HFFc6 (cell line): Measurements from ENCODE around the gene ANO4. TPM values are rescaled to one million over a fixed set of nuclear protein-coding genes. Genes with fewer than 3 reads are reported as not detected.

Experiments used
- DNase-seq: peaks from one replicate; pipeline ENCODE4 v3.0.0-alpha.2; 2018
- H3K27ac Mint-ChIP-seq: 2 replicates; pipeline ENCODE4 v1.8.0; 2020; ENCODE audit warnings: mild to moderate bottlenecking, mixed read lengths
- H3K27me3 Mint-ChIP-seq: 2 replicates; pipeline ENCODE4 v1.8.0; 2021; ENCODE audit warnings: mild to moderate bottlenecking, moderate library complexity, mixed read lengths; ENCODE audit not compliant: insufficient read depth
- H3K36me3 Mint-ChIP-seq: 2 replicates; pipeline ENCODE4 v1.8.0; 2021; ENCODE audit warnings: low read depth, mixed read lengths
- H3K4me1 Mint-ChIP-seq: 2 replicates; pipeline ENCODE4 v1.8.0; 2020; ENCODE audit warnings: low read depth, mixed read lengths
- H3K4me3 Mint-ChIP-seq: 2 replicates; pipeline ENCODE4 v1.8.0; 2020; ENCODE audit warnings: mild to moderate bottlenecking, moderate library complexity, mixed read lengths
- H3K9me3 Mint-ChIP-seq: 2 replicates; pipeline ENCODE4 v1.8.0; 2020; ENCODE audit warnings: mild to moderate bottlenecking, mixed read lengths
- total RNA-seq, 6 experiments: library from RNA; stranded (reverse); fragmentation: NEBNext Ultra II Directional; extraction: Animal tissue kit (Norgen Biotek cat#: 25700); gene quantifications; 2 replicates in 1 of 6; 3 replicates in 5 of 6; pipeline ENCODE4 v1.2.3, GENCODE V29; 2021
- TF ChIP-seq, protein P1 (sequence below): fragments of 200-600 bp; sonication (generic); IDR thresholded peaks from 2 replicates; pipeline ENCODE4 v1.5.0; 2021; ENCODE audit warnings: antibody characterized with exemption, mild to moderate bottlenecking

Gene ANO4
- total RNA-seq, 6 experiments from 2014 or later = not detected

GRCh38 chr12:100974747-100975146 lies 180.2 kb downstream of the ANO4 start:
- Mint-ChIP-seq H3K4me3 (no peak overlapping the region), H3K36me3 (no peaks in the 10 kb centered on the region; the same call in 1 of the 2 replicates), H3K27ac (no peak overlapping the region), H3K9me3 (peaks cover 25% of the 10 kb centered on the region), H3K4me1 (no peaks in the 10 kb centered on the region), H3K27me3 (no peaks in the 10 kb centered on the region; the same call in none of the 2 replicates)
- DNase-seq = no peak
- TF ChIP-seq, protein P1, sequence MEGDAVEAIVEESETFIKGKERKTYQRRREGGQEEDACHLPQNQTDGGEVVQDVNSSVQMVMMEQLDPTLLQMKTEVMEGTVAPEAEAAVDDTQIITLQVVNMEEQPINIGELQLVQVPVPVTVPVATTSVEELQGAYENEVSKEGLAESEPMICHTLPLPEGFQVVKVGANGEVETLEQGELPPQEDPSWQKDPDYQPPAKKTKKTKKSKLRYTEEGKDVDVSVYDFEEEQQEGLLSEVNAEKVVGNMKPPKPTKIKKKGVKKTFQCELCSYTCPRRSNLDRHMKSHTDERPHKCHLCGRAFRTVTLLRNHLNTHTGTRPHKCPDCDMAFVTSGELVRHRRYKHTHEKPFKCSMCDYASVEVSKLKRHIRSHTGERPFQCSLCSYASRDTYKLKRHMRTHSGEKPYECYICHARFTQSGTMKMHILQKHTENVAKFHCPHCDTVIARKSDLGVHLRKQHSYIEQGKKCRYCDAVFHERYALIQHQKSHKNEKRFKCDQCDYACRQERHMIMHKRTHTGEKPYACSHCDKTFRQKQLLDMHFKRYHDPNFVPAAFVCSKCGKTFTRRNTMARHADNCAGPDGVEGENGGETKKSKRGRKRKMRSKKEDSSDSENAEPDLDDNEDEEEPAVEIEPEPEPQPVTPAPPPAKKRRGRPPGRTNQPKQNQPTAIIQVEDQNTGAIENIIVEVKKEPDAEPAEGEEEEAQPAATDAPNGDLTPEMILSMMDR = no peak

GRCh38 chr12:100976735-100977134 lies 182.2 kb downstream of the ANO4 start:
- H3K4me1 Mint-ChIP-seq = no peaks in the 10 kb centered on the region
- TF ChIP-seq, protein P1 = no peak
- no peaks in the 10 kb centered on the region; the same call in 1 of the 2 replicates for H3K27me3 Mint-ChIP-seq
- H3K36me3 Mint-ChIP-seq = no peaks in the 10 kb centered on the region; the same call in 1 of the 2 replicates
- DNase-seq = no peak
- H3K9me3 Mint-ChIP-seq = peaks cover 25% of the 10 kb centered on the region
- H3K4me3 Mint-ChIP-seq = no peak overlapping the region
- no peak overlapping the region for H3K27ac Mint-ChIP-seq

DNA sequence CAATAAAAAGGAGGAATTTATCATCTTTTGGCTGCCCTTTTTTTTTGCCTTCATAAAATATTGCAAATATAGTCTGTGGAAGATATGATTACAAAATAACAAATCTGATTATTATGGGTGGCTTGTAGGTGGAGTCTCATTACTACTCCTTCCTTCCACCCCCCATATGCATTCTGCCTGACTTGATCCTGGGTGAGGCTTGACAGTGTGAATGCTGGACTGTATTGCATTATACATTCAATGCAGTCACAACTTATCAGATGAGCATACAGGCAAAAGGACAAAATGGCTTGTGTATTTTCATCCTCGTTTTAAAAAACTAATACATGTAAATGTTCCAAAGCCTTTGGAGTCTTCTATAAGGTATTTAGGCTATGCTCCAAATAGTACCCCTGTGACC lies 186.3 kb downstream of the ANO4 start:
- Mint-ChIP-seq H3K36me3 (no peaks in the 10 kb centered on the region; the same call in 1 of the 2 replicates), H3K4me1 (no peaks in the 10 kb centered on the region), H3K27me3 (no peaks in the 10 kb centered on the region; the same call in 1 of the 2 replicates), H3K27ac (no peak overlapping the region), H3K4me3 (no peak overlapping the region), H3K9me3 (peaks cover 20% of the 10 kb centered on the region)
- TF ChIP-seq, protein P1 = no peak
- DNase-seq = no peak

DNA sequence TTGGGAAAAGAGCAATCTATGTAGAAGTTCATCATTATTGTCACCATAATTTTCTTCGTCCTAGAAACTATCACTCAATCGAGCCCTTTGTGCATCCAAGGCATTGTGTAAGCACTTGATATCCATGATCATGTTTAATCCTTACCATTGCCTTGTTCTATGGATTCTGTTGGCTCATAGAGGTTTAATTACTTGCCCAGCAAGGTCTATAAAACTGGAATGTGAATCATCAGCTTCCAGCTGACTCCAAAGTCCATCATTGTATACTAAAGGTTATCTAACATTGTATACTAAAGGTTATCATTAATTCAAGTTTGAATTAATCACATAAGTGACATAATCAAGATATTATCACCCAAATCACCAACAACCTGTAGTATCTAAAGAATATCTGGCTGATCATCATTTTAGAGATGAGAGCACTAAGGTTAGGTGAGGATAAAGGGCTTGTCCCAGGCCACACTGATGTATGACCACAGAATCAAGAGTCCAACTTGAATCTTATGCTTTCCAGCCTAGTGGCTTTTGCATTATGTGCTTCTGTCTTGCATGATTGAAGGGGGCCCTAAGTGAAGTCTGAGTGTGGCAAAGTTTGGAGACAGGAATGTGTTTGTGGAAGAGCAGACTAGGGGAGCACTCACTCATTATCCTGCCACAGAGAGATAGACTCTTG lies 188.1 kb downstream of the ANO4 start:
- Mint-ChIP-seq H3K27ac (no peak overlapping the region), H3K27me3 (no peaks in the 10 kb centered on the region; the same call in 1 of the 2 replicates), H3K4me3 (no peak overlapping the region), H3K36me3 (no peaks in the 10 kb centered on the region; the same call in 1 of the 2 replicates), H3K4me1 (peaks cover 8% of the 10 kb centered on the region; the same call in 1 of the 2 replicates), H3K9me3 (peaks cover 17% of the 10 kb centered on the region)
- no peak for DNase-seq
- TF ChIP-seq, protein P1 = no peak

- Mint-ChIP-seq H3K9me3 (peaks cover 15% of the 10 kb centered on the region; the same call in 1 of the 2 replicates), H3K4me1 (peaks cover 14% of the 10 kb centered on the region; the same call in 1 of the 2 replicates)
These were observed 190.2 kb downstream of the ANO4 start for GRCh38 chr12:100984796-100985195.

More at GRCh38 chr12:100984796-100985195, 190.2 kb downstream of the ANO4 start:
- Mint-ChIP-seq H3K27ac (no peak overlapping the region), H3K4me3 (no peak overlapping the region), H3K36me3 (no peaks in the 10 kb centered on the region; the same call in 1 of the 2 replicates), H3K27me3 (peaks cover under 1% of the 10 kb centered on the region; the same call in 1 of the 2 replicates)
- TF ChIP-seq, protein P1 = no peak
- no peak for DNase-seq
